NCI-H526 treated with DMSO at 0.1 percent for 48 hours (cell line): ENCODE data around the gene MOV10L1.

Experiments
- DNase-seq: peaks from one replicate; lab custom pipeline; 2025; lab: John Stamatoyannopoulos, UW

MOV10L1 gene

DNA sequence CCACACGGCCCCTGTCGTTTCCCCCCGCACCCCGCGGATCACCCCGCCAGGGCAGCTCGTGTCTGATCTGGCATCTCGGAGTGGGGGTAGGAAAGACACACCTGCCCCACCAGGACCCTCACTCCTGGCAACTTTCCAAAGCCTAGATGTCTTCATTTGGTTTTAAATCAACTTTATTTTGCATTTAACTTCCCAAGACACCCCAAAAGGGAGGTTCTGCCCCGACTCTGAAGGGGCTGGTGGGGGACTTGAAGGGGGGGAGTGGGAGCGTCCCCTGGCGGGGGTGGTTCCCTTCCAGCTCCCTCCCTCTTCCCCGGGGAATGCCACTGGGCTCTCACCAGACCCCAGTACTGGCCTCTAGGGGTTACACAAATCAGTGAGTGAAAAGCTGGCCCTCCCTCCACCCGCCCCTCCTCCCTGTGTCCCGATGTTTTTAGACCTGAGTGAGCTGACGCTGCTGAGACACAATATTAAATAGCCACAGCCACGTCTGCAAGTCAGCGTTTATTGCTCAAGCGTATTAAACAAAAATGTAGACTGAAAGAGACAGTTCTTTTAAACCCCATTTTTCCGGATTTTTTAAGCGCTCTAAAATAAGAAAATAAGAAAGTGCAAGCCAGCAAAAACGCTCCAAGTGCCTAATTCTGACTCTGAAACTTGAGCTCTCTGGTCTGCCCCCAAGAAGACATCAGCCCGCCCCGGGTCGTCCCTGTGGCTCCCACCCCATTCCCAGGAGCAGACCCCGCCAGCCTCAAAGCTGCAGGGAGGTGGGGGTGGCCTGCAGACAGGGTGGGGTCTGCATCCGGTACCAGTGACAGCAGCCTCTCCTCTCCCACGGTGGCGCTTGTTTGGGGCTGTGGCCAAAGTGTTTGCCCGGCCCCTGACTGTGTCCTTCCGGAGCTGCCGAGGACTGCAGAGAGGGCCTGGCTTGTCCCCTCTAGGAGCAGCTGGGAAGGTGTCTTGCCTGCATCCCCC lies 30.6 kb upstream of the MOV10L1 start:
- no peak for DNase-seq

DNA sequence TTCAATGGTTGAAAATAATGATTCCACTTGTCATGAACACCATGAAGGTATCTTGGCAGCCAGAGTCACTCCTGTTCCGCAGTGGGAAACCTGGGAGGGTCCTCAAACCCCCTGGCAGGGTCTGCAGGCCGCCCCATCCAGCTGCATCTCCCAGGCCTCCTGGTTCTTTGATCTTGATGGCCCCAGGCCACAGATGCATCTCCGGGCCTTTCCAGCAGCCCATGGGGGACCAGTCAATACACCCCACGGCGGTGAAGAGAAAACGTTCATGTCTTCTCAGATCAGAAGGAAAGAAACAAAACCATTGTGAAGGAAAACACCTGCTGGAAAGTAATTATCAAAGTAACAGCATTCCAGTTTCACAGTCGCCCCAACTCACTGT lies 29.9 kb upstream of the MOV10L1 start:
- no peak for DNase-seq

DNA sequence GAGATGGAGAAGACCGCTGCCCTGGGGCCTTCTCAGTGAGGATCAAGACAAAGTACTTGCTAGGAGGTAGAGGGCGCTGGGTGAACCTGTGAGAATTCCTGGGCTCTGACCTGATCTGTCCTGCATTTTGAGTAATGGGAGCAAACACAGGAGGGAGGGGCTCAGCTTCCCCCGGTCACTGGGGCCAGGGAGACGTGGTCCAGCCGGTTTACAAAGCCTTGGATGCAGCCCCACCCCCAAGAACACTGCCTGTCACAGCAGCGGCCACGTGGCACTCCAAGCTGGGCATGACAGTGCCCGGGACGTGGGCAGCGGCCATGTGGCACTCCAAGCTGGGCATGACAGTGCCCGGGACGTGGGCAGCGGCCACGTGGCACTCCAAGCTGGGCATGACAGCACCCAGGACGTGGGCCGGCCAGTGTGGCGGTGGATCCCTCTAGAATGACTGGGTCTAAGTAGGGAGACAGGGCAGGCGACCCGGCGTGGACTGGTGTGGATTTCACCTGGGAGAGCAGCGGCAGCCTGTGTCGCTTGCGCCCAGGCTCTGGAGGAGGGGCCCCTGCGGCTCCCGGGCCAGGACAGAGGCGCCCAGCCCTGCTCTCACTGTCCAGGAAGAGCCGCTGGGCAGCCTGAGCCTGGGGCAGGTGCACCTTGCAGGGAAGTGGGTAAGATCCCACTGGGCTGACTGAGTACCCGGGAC lies 29.2 kb upstream of the MOV10L1 start:
- DNase-seq, result no peak

DNA sequence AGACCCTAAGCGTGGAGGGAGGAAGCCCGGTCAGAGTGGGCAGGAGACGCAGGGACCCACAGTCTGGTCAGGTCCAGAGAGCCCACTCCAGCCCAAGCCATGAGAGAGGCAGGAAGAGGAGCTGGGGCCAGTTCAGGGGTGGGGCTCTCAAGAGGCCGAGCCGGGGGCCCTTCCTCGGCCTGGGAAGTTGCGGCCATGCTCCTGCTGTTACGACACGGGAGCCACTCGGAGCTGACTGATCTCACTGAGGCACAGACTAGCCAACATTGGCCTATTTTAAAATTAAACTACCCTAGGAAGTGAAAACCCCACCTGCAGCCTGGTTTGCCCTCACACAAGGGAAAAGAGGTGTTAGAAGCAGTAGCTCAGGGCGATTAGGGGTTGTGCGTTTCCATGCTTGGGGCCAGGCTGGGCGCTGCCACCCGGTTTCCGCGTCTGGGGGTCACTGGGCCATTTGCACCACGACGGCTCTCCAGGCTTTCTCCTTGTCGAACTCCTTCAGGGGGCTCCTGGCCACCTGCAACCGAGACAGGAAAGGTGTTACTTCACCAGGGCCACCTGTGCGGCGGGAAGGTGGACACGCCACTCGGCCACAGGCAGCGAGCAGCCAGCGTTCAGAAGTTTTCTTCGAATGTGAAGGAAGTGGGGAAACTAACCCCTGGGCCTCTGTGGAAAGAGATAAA lies 28.5 kb upstream of the MOV10L1 start:
- DNase-seq, result no peak

DNA sequence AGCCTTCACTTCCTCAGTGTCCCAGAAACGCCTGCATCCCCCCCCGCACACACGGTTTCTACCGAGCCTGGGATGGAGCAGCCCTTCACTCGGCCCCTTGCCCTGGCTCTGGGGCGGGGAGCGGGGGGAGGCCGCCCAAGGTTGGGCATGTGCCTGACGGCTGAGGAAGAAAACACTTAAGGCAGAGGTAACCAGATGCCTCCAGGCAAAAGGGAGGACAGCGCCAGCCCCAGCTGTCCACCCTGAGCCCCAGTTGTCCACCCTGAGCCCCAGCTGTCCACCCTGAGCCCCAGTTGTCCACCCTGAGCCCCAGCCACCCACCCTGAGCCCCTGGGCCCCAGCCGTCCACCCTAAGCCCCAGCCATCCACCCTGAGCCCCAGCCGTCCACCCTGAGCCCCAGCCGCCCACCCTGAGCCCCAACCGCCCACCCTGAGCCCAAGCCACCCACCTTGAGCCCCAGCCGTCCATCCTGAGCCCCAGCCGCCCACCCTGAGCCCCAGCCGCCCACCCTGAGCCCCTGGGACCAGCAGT lies 27.9 kb upstream of the MOV10L1 start:
- no peak for DNase-seq

DNA sequence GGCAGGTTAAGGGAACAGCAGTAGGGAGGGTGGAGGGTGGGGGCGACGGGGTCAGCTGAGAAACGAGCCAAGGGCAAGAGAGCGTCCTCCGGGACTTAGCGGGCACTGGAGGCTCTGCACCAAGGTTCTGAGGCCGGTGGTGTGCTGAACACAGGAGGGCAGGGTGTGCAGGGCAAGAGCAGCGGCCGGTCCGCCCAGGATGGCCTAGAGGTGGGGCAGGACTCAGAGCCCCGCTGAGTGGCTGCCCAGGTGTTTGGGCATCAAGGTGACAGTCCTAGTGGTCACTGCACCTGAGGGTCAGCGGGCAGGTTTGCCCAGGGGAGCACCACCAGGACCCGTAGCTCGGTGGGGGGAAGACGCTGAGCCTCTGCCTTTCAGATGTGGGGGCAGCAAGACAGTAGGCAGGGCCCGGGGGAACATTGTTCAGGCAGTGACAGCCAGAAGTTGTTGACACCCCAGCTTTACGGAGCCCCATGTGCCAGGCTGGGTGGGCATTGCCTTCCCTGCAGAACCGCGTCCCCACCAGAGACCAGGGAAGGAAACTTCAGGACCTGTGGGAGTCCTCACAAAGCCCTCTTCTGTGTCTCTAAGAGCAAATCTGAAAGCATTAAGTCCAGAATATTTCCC lies 27.2 kb upstream of the MOV10L1 start:
- no peak for DNase-seq

DNA sequence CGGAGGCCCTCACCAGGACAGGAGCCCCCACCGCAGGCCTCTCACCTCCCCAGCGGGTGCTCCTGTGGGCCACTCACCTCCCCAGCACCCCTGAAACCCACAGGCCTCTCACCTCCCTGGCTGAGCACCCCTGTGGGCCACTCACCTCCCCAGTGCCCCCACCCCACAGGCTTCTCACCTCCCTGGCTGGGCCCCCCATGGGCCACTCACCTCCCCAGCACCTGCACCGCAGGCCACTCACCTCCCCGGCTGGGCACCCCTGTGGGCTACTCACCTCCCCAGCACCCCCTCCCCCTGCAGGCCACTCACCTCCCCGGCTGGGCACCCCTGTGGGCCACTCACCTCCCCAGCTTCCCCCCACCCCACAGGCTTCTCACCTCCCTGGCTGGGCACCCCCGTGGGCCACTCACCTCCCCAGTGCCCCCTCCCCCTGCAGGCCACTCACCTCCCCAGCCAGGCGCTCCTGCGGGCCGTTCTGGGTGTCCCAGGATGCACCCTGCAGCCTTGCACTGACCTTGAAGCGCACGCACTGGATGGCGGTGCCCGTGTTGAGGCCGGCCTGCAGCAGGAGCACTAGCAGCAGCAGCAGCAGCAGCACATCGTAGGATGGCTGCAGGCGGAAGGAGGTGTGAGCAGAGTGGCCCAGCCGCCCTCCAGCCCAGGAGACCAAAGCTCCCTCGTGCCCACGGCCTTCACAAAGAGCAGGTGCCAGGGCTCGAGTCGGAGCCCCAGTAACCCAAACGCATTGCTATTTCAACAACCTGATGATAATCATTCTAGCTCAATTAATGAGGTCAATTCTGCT lies 26.0 kb upstream of the MOV10L1 start:
- no peak for DNase-seq

DNA sequence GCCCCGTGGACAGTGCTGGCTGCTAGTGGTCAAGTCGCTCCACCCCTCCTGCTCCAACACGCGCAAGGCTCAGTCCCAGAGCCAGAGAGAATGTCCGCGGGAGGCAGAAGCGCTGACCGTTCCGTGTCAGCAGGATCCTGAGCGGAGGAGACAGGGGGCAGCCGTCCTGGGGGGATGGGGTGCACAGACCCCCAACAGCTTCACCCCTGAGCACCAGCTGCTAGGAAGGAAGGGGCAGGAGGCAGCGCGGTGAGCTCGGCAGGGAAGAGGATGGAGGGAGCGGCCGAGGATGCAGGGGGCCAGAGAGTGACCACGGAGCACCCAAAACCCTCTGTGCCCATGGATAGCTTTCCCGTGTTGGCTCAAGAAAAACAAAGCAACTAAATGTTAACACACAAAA lies 25.4 kb upstream of the MOV10L1 start:
- no peak for DNase-seq

DNA sequence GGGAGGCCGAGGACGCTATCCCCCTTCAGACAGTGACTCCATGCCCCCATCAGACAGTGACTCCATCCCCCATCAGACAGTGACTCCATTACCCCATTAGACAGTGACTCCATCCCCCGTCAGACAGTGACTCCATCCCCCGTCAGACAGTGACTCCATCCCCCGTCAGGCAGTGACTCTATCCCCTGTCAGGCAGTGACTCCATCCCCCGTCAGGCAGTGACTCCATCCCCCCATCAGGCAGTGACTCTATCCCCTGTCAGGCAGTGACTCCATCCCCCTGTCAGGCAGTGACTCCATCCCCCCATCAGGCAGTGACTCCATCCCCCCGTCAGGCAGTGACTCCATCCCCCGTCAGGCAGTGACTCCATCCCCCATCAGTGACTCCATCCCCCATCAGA lies 22.6 kb upstream of the MOV10L1 start:
- no peak for DNase-seq

DNA sequence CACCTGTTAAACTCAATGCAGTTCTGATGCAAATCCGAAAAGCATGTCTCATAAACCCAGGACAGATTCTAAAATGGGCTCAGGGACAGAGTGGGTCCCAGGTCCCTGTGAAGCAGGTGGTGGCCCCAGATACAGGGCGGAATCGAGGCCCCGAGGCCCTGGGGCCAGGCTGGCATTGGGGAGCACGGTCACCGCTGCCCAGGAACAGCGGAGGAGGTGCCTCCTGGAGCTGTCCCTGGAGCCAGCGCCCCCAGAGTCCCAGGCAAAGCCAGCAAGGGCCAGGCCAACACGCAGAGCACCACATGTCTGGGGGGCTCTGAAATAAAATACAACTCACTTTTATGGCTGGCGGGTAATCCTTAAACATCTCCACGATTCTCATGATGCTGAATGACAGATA lies 21.7 kb upstream of the MOV10L1 start:
- no peak for DNase-seq

DNA sequence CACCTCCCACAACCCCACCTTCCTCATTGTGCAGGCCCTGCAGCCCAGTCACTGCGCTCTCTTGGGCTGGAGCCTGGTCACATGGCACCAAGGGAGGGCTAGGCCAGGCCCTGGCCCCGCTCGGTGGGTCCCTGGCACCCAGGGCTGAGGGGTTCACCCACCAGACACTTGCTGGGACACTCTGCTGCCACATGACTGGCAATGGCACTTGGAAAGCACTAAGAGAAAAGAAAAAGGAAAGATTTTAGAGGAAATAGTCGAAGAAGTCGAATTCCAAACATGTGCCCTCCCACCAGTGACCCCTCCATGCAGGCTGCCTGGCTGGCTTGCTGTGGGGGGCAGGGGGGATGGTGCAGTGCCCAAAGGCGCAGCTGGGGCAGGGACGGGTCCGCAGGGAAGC lies 19.4 kb upstream of the MOV10L1 start:
- no peak for DNase-seq

DNA sequence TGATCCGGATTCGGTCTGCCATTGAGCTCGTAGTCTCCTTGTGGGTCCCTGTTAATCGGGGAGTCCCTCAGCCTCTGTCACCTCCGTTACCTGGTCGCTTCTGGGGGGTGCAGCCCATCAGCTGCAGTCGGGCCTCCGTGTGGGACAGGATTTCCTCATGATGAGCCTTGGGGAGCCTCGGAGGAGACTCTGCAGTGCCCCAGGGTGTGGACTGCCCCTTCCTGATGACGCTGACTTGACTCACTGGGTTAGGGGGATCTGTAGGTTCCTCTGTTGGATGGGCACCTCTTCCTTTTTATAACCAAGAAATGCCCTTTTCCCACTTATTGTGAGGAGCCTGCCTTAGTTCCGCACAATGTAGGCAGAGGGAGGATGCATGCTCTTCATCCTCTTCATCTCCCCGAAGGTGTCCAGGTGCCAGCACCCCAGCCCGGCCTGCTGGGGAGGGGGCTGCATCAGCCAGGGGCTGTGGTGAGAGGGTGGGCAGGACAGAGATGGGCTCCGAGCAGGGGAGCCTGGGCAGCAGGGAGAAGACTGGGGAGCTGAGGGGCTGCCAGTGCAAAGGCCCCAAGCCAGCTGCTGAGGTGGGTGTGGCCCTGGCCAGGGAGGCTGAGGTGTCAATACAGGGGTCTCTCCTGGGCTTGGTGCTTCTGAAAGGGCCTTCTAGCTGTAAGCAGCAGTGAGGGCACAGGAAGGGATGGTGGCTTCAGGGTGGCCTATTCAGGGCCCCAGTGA lies 18.2 kb upstream of the MOV10L1 start:
- no peak for DNase-seq

DNA sequence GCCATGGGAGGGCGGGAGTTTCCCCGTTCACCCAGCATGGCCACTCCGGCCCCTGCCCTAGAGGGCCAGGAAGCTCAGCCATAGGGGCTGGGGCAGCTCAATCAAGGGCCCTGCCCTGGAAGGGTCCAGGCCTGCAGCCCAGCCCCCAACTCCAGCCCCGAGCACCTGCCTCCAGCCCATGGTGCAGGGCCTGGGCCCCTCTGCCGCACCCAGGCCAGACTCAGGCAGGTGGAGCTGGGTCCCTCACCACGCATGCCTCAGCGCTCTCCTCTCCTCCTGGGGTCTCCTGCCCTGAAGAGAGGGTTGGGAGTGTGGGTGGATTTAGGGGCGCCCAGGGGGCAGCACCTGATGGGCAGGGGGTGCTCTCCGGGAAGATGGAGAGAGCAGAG lies 17.6 kb upstream of the MOV10L1 start:
- DNase-seq, result no peak

DNA sequence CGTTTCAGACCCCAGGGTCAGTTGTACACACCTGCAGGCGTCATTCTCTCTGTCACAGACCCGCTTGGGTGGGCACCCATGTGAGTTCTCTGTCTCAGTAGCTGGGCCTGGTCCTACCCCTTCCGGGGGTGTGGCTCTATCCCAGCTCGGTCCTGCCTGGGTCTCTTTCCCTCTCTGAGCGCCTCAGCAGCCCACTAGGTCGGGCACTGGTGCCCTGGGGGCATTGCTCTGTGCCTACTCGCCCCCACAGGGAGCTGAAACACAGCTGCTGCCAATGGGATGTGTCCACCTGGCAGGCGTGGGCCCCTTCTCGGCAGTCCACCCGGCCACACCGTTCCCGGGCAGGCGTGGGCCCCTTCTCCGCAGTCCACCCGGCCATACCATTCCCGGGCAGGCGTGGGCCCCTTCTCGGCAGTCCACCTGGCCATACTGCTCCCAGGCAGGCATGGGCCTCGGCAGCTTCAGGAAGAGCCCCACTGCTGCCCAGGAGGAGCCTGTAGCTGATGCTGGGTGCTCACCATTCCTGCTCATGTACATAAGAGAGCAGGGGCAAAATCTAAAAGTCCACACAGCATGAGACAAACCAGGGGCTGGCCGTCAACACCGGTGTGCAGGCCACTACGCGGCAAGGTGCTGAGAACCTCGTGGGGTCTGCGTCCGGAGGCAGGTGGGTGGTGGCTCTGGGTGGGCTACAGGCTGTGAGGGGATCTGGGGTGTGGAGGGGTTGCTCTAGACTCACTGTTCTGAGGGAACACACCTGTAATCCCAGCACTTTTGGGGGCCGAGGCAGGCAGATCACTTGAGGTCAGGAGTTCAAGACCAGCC lies 16.9 kb upstream of the MOV10L1 start:
- DNase-seq, result no peak

DNA sequence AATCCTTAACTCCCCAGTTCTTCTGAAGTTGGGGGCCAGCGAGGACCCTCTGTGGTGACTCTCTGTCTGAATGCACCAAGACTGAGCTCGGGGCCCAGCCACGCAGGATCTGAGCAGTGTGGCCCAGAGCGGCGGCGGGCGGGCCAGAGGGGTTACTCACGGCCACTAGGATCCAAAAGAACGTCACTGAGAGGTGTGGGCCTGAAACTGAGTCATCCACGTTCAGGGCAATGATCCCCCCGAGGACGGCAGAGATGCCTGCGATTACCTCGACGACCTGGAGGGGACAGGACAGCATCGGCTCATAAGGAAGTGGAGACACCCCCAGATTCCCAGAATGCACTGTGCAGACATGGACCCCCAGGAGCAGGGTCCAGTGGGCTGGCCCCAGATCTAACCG lies 15.8 kb upstream of the MOV10L1 start:
- DNase-seq, result no peak

DNA sequence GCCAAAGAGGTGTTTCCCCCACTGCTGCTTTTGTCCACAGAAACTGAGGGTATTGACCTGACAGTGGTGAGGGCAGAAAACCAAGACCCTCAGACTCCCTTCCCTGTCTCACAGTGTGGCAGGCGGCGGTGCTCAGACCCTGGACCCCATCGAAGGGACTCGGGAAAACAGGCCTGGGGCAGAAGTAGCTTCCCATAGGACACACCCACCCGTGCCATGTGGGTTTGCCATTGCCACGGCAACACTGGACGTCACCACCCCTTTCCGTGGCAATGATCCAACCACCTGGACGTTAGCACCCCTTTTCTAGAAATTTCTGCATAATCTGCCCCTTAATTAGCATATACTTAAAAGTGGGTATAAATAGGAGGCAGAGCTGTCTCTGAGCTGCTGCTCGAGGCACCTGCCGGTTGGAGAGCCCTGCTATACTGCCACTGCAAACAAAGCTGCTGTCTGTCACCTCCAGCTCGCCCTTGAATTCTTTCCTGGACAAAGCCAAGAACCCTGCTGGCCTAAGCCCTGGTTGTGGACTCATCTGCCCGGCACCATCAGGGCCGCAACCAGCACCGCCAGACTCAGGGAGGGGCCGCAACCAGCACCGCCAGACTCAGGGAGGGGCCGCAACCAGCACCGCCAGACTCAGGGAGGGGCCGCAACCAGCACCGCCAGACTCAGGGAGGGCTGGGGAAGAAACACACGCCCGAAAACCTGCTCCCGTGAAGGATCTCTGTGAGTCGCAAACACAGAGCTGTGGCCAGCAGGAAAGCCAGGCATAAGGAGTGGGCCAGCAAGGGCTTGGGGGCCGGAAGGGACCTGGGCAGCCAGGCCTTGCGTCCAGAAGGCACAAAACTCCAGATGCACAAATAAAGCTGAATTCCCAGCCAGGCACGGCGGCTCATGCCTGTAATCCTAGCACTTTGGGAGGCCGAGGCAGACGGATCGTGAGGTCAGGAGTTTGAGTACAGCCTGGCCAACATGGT lies 15.0 kb upstream of the MOV10L1 start:
- no peak for DNase-seq

DNA sequence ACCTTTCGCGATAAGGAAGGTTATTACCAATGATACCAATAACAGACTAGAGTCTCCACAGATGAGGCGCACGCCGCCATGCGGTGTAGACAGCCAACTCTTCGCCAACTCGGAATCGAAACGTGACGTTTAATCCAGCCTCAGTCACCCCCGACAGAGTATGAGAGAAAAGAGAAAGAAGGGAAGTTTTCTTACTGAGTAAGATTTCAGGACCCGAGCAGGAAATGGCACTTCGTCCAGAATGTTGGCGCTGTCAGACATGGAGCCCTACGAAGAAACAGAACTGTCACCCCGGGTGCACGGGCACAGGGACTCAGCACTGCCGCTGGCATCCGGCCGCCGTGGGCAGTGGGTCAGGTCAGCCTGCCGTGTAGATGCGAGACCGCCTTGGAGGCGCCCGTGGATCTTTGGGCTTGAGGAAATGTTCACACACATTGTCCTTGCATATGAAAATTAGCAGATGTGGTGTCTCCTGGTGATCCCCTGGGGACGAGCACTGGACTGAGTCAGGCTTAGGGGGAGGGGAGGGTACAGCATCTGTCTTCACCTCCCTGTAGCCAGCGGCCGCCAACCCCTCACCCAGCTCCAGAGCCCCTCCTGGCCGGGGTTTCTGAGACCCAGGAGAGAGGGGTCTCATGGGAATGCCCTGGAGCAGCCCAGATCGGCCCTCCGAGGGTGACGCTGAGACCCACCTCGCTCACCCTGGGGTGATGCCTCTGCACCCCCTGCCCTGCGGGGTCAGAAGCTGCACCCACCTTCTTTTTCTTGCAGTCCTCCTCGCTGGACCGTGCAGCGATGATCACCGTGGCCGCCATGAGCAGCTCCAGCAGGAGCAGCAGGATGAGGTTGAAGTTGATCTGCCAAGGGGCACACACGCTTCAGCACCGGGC lies 12.9 kb upstream of the MOV10L1 start:
- no peak for DNase-seq
